HG03039 (cell line): ENCODE data around the gene PLIN3.
"Not testable (repeated sequence)": the region's sequence is repeated elsewhere in the genome, so short reads cannot be mapped to it uniquely, and the experiment has no call there.

ENCODE experiments used
- ATAC-seq: cut with Tn5 transposase; IDR thresholded peaks from one replicate; pipeline ENCODE4 v1.9.1; 2021; ENCODE audit warnings: mild to moderate bottlenecking, moderate library complexity; ENCODE audit not compliant: unreplicated experiment

The PLIN3 gene

DNA sequence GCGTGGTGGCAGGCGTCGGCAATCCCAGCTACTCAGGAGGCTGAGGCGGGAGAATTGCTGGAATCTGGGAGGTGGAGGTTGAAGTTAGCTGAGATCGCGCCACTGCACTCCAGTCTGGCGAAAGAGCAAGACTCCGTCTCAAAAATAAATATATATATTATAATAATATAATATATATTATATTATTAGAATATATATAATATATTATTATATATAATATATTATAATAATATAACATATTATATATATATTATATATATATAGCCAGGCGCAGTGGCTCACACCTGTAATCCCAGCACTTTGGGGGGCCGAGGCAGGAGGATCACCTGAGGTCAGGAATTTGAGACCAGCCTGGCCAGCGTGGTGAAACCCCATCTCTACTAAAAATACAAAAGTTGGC, 25.5 kb upstream of the PLIN3 start:
- not testable (repeated sequence) for ATAC-seq

DNA sequence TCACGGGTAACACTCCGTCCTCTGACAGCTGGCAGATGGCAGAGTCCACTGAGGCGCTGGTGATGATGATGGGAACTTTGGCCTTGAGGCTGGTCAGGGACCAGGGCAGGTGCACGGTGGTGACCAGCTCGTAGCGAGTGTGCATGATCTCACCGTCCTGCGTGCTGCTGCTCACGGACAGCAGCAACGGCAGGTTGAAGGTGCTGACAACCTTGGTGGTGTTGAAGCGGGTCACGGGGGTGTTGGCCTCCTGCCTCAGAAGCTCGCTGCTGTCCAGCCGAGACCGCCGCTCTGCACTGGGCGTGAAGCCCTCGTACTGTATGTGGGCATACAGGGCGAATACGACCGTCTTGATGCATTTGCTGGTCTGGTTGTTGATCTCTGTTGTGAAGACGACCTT, 23.6 kb upstream of the PLIN3 start:
- ATAC-seq: no peak

DNA sequence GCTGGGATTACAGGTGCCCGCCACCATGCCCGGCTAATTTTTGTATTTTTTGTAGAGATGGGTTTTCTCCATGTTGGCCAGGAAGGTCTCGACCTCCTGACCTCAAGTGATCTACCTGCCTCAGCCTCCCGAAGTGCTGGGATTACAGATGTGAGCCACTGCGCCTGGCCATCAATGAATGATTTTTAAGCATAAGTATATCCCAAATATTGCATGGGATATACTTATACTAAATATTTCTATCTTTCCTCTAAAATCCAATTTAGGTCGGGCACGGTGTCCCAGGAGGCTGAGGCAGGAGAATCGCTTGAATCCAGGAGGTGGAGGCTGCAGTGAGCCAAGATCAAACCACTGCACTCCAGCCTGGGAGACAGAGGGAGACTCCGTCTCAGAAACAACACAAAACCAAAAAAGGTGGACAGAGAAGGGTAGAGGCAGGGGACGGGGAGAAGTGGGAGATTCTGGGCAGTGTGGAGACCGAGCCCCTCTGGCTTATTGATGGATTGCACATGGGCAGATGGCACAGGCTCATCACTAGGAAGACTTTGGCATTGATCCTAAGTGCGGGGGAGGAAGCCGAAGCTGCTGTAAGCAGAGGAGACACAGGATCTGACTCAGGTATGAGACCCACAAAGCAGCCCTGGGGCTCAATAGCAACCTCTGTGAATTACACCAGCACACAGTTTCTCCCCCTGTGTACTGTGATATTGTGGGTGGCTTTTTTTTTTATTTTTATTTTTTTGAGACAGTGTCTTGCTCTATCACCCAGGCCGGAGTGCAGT, 21.8 kb upstream of the PLIN3 start:
- ATAC-seq: no peak

DNA sequence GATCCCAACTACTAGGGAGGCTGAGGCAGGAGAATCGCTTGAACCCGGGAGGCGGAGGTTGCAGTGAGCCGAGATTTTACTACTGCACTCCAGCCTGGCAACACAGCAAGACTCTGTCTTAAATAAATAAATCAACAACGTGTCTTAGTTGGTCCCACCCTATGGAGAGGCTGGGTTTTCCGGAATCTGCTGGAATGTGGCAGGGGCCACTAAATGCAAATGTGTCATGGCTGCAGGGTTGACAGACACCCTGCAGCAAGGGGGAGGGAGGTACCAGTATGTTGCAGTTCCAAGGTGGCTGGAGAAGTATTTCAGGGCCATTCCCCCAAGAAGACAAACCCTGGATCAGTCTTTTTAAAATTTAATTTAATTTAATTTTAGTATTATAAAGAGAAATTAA, 20.3 kb upstream of the PLIN3 start:
- not testable (repeated sequence) for ATAC-seq

DNA sequence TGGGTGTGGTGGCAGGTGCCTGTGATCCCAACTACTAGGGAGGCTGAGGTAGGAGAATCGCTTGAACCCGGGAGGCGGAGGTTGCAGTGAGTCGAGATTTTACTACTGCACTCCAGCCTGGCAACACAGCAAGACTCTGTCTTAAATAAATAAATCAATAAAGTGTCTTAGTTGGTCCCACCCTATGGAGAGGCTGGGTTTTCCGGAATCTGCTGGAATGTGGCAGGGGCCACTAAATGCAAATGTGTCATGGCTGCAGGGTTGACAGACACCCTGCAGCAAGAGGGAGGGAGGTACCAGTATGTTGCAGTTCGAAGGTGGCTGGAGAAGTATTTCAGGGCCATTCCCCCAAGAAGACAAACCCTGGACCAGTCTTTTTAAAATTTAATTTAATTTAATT, 17.5 kb upstream of the PLIN3 start:
- ATAC-seq: not testable (repeated sequence)

DNA sequence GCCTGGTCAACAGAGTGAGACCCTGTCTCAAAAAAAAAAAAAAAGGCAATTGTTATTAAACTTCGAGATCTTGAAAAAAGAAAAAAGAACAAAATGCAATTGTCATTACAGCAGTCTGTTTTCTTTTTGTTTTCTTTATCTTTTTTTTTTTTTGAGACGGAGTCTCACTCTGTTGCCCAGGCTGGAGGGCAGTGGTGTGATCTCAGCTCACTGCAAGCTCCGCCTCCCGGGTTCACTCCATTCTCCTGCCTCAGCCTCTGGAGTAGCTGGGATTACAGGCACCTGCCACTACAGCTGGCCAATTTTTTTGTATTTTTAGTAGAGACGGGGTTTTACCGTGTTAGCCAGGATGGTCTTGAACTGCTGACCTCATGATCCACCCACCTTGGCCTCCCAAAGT, 15.4 kb upstream of the PLIN3 start:
- ATAC-seq: not testable (repeated sequence)

DNA sequence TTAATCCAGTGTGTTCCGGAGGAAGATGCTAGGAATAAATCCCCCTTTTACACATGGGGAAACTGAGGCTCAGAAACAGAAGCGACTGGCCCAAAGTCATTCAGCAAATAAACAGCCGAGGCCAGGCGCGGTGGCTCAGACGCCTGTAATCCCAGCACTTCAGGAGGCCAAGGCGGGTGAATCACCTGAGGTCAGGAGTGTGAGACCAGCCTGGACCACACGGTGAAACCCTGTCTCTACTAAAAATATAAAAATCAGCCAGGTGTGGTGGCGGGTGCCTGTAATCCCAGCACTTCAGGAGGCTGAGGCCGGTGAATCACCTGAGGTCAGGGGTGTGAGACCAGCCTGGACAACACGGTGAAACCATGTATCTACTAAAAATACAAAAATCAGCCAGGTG, 11.6 kb upstream of the PLIN3 start:
- ATAC-seq: no peak

DNA sequence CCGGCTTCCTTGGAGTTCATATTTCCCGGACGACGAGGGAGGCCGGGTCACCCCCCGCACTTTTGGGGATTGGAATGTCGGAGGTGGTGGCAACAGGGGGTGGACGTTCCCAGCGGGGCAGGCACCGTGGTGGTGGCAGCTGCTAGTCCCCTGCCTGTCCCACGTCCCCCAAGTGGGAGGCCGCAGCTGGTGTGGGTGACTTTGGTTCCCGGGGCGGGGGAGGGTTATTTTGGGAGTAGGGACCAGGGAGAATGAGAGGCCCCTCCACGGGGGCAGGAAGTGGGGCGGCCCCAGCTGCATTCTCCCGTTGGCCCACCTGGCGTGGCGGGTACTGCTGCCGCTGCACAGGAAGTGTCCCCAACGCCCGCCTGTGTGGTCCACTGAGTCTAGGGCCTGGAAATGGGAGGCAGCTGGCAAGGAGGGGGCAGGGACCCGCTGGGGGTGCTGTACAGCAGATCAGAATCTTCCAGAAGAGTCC, 11.1 kb upstream of the PLIN3 start:
- ATAC-seq: no peak

DNA sequence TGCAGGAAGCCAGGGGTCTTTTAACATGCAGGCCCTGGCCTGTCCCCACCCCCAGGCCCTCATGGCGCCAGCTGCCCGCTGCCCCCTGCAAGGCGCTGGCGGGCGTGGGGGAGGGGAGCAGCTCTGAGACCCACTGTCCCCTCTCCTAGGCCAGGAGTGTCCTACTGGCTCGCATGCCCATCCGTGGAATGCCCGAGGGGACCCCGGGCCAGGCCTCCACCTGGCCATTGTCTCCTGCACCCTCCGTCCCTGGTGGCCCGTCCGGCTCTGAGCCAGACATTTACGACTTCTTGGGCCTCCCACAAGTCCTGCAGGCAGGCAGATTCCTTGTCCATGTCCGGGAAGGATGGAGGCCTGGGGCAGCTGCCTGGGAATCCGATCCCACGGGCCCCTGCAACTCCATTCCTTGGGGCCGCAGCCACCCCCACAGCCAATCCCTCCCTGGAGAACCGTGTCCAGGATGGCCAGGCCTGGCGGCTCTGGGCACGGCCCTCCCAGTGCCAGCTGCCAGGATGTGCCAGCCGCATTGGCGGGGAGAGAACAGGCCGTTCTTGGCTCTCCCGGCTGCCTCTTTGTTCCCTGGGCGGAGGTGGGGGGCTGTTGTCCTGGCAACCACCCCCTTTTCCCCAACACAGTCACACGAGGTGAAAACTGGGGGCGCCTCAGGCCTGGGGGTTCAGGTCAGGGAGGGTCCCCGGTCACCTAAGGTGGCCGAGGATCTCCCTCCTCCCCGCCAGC, 10.5 kb upstream of the PLIN3 start:
- ATAC-seq: no peak

DNA sequence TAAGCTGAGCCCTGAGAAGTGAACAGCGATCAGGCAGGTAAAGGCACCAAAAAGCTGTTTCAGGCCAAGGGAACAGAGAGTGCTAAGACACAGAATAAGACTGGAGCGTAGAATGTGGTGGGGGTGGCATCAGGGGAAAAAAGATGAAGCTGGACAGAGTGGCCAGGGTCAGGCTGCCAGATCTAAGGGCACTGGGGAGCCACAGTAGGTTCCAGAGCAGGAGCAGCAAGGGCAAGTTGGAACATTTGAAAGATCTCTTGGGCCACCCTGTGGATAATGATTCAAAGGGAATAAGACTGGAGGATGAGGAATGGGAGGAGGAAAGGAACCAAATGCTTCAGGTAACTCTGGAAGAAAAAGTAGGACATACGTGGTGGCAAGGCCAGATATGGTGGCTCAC, 6.5 kb upstream of the PLIN3 start:
- no peak for ATAC-seq

DNA sequence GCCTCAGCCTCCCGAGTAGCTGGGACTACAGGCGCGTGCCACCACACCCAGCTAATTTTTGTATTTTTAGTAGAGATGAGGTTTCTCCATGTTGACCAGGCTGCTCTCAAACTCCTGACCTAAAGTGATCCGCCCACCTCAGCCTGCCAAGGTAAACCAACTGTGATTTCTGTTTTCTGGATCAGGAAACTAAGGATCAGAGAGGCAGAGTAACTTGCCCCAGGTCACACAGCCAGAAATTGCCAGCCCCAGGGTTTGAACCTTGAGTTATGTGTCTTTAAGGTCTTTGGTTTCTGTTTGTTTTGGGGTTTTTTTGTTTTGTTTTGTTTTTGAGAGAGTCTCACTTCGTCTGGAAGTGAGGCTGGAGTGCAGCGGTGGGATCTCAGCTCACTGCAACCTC, 4.2 kb upstream of the PLIN3 start:
- no peak for ATAC-seq

DNA sequence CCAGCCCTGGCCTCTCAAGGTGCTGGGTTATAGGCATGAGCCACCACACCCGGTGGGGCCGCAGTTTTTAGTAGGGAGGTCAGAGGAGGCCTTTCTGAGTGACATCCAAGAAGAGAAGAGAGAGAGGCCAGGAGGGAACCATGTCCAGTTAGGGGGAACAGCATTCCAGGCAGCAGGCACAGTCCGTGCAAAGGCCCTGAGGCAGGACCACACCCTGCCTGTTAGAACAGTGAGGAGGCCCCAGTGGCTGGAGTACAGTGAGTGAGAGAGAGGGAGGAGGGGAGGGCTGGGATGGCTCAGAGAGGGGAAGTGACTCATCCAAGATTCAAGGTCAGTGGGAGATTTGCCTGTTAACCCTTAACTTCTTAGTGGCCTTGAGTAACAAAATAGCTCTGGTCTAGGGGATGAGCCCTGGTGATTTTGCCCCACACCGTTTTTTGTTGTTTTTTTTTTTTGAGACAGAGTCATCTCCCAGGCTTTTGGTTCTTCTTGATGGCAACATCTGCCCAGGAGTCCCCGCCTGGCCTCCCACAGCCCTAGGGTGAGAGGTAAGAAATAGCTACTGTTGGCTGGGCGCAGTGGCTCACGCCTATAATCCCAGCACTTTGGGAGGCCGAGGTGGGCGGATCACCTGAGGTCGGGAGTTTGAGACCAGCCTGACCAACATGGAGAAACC, 2.7 kb upstream of the PLIN3 start:
- no peak for ATAC-seq

DNA sequence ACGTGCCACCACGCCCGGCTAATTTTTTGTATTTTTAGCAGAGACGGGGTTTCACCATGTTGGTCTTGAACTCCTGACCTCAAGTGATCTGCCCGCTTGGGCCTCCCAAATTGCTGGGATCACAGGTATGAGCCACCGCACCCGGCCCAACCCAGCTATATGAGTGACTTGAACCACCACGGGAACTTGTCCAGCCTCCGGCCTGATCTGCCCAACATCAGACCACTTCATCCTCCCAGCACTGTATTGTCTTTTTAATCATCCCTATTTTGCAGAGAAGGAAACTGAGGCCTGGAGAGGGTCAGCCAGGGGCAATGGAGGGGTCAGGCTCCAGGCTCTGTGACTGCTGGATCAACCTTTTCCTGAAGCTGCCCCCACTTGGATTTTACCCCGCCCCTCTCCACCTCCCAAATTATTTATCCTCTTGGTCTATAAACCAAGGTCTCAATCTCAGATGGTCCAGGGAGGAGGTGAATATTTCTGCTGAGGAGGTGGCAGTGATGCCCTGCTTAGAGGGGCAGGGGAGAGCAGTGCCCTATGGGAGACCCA, 893 bp upstream of the PLIN3 start:
- ATAC-seq: no peak

DNA sequence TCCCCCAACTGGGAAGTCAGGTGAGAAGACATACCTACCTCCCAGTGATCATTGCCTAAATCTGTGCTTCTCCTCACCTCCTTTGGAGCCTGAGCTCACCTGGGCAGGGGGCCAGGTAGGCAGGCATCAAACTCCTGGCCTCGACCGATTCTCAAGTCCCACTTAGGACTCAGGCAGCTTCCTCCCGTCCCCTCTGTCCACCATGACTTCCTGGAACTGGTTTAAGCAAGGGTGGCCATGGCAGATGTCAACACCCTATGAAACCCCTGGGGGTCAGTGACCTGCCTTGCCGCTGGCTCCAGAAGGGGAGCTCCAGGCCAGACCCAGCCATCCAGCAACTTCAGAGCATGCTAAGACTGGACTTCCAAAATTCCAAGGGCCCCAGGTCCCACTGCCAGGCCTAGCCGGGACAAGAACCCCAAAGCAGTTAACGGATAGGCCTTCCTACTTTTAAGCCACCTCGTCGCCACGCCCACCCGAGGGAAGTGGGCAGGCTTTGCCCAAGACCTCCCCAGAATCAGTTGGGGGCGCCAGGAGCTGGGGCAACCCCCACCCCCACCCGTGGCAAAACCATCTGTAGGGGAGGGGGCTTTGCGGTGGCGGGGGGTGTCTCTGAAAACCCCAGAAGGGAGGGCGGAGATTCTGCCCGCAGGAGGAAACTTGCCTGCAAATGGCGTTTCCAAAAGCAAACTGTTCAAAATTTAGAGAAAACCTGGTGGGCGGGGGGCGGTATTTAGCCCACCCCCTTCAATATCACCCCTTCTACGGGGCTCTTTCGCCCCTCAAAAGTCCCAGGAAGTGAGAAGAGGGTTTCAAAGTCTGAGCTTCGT, 657 bp downstream of the PLIN3 start:
- no peak for ATAC-seq

DNA sequence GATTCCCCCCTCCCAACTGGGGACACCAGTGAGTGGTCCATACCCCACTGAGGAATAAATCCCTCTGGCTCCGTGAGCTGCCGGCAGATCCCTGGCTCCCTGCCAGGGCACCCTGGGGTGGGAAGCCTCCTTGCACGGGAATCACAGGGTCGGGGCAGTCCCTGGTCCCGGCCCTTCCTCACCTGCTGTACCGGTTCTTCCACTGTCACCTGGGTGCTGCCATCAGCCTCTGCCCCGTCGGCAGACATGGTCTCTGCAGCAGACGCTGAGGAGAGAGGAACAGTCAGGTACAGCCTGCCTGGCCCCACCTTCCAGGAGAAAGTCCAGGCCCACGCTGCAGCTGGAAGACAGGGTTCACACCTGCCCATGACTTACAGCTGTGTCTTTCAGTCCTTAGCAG, 6.3 kb downstream of the PLIN3 start:
- no peak for ATAC-seq

DNA sequence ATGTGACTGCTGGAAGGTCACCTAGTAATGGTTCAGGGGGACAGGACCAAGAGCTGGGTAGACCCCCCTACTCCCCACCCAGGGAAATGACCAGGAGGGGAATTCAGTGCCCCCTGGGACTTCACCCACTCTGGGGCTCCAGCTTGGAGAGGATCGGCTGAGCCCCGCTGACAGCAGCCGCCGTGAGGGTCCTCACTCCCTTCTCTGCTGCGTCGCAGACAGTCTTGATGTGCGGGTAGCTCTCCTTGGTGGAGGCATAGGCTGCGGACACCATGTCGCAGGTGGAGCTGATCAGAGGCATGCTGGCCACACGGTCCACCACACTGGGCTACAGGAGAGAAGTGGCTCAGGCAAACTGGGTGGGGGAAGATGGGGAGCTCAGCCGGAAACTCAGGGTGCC, 7.8 kb downstream of the PLIN3 start:
- ATAC-seq: no peak

DNA sequence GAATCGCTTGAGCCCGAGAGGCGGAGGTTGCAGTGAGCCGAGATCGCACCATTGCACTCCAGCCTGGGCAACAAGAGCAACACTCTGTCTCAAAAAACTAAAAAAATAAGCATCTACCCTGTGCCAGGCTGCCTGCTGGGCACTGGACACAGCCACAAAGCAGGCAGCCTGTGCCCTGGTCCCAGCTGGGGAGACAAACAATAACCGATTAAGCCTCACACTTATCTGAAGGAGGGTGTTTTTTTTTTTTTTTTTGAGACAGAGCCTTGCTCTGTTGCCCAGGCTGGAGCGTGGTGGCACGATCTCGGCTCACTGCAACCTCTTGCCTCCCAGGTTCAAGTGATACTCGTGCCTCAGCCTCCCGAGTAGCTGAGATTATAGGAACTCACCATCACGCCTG, 11.0 kb downstream of the PLIN3 start:
- not testable (repeated sequence) for ATAC-seq

DNA sequence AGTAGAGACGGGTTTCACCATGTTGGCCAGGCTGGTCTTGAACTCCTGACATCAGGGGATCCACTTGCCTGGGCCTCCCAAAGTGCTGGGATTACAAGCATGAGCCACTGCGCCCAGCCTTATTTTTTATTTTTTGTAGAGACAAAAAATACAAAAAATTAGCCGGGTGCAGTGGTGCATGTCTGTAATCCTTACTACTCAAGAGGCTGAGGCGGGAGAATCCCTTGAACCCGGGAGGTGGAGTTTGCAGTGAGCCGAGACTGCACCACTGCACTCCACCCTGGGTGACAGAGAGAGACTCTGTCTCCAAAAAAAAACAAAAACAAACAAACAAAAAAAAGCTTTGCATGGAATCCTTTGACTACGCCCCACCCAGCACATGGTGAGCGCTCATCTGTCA, 14.0 kb downstream of the PLIN3 start:
- not testable (repeated sequence) for ATAC-seq

DNA sequence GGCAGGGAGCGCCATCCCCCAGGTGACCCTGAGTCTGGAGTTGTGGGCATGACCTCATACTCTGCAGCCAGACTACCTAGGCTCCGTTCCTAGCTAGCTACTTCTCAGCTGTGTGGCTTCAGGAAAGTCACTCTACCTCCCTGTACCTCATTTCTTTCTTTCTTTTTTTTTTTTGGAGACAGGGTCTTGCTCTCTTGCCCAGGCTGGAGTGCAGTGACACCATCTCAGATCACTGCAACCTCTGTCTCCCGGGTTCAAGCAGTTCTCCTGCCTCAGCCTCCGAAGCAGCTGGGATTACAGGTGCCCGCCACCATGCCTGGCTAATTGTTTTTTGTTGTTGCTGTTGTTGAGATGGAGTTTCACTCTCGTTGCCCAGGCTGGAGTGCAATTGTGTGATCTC, 15.0 kb downstream of the PLIN3 start:
- no peak for ATAC-seq

DNA sequence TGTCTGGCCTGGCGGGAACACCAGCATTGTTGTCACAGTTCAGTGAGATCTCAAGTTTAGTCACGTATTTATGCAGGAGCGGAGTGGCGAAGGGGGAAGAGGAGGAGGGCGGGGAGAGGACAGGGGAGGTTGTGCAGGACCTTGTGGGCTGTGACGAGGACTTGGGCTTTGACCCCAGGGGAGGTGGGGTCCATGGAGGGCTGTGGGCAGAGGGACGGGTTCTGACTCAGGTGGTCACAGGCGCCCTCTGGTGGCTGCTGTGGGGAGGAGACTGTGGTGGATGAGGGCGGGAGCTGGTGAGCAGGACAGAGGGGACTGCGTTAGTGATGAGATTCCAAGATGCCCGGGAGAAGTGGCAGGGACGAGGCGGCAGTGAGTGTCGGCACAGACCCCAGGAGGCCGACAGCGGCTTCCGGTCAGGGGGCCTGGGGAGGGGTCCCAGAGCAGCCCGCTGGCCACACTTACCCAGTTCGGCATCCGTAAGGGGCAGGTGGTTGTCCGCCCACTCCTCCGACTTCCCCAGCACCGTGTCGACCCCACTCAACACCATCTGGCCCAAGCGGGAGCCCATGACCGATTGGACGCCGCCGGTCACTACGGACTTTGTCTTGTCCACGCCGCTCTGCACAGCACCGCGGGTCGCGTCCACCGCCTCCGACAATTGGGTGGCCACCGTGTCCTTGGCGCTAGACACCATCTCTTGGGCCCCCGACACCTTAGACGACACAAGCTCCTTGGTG, 15.7 kb downstream of the PLIN3 start:
- no peak for ATAC-seq
